ENCODE results near the gene PBXIP1.
"Not testable (repeated sequence)": the region's sequence is repeated elsewhere in the genome, so short reads cannot be mapped to it uniquely, and the experiment has no call there.

PBXIP1 gene

DNA sequence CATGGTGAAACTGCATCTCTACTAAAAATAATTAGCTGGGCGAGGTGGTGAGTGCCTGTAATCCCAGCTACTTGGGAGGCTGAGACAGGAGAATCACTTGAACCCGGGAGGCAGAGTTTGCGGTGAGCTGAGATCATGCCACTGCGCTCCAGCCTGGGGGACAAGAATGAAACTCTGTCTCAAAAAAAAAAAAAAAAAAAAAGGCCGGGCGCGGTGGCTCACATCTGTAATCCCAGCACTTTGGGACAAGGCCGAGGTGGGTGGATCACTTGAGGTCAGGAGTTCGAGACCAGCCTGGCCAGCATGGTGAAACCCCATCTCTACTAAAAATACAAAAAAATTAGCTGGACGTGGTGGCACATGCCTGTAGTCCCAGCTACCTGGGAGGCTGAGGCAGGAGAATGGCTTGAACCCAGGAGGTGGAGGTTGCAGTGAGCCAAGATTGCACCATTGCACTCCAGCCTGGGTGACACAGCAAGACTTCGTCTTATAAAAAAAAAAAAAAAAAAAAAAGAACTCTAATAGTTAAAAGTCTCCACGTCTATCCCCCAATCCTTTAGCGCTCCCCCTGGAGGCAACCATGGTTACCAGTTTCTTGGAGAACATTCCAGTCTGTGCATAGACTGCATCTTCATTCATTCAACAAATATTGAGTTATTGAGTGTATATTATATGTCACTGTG lies 39.5 kb upstream of the PBXIP1 start:
- peak; percentile 77 for DNase-seq
- in situ Hi-C loops (cut with HindIII; ENCODE audit: low pct_ligation_motif_present, low sequenced_read_pairs); H3K36me3 ChIP-seq (replicated peaks); H3K27ac ChIP-seq; H3K27me3 ChIP-seq (replicated peaks); H3K4me3 ChIP-seq (ENCODE audit: low read depth, low read length): not testable (repeated sequence)
- TF ChIP-seq CTCF (IDR thresholded peaks at IDR 0.05; ENCODE audit: low read depth, low read length, missing control alignments), result peak; percentile 64

DNA sequence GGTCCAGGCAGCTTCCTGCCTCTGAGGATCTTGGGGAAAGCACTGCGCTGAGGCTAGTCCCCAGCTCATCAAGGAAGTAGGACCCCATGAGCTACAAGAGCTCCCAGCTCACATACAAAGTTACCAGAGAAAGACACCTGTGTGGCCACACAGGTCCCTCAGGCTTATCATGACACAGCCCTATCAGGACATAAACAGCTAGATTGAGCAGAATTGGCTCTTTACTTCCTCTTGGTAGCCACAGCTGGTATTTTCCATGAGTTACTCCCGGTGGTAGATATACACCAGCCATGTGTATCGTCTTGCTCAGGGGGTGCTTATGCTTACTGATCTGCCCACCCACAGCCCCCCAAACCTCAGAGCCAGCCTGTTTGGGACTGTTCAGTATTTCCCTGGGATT lies 38.7 kb upstream of the PBXIP1 start:
- in situ Hi-C loops (cut with HindIII; ENCODE audit: low pct_ligation_motif_present, low sequenced_read_pairs), result no loop called here
- Histone ChIP-seq H3K36me3 (replicated peaks) (peaks cover 14% of the 10 kb centered on the region), H3K4me3 (ENCODE audit: low read depth, low read length) (no peak overlapping the region), H3K27ac (no peak overlapping the region), H3K27me3 (replicated peaks) (no peaks in the 10 kb centered on the region)
- TF ChIP-seq CTCF (IDR thresholded peaks at IDR 0.05; ENCODE audit: low read depth, low read length, missing control alignments), result no peak
- DNase-seq, result no peak

GRCh38 chr1:154994269-154994587 lies 38.3 kb upstream of the PBXIP1 start:
- H3K36me3 ChIP-seq (replicated peaks), result peaks cover 14% of the 10 kb centered on the region
- H3K27ac ChIP-seq, result no peak overlapping the region
- in situ Hi-C loops (cut with HindIII; ENCODE audit: low pct_ligation_motif_present, low sequenced_read_pairs), result no loop called here
- no peak for DNase-seq
- H3K27me3 ChIP-seq (replicated peaks), result no peaks in the 10 kb centered on the region
- no peak overlapping the region for H3K4me3 ChIP-seq (ENCODE audit: low read depth, low read length)
- no peak for TF ChIP-seq CTCF (IDR thresholded peaks at IDR 0.05; ENCODE audit: low read depth, low read length, missing control alignments)

DNA sequence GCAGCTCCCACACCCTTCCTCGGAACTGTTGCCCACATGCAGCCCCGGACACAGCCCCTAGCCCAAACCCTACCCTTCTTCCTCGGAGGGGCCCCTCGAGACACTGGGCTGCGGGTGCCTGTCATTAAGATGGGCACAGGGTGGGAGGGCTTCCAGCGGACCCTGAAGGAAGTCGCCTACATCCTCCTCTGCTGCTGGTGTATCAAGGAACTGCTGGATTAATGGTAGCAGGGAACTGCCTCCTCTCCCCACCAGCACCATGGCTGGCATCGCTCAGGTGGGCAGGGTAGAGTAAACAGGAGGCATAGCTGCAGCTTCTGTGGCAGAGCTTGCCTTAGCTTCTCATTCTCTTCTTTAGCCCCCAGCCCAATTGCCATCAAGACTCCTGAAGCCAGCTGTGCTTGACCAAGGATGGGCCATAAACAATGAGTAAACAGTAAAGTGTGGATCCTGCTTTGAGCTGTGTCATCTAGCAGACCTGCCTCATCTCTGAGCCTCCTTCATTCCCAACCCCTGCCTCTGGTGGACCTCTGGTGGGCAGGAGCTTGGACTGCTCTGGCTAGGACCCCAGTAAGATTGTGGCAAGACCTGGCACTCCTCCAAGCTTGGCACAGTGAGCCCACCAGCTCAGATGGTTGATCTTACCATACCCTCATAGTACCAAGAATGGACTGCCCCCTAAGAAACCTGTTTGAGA lies 37.8 kb upstream of the PBXIP1 start, which contains the start of gene LENEP:
Gene LENEP (plus strand): TSS at position 15 of the 697 bp plus-strand sequence. CDS start 22 bp downstream, at position 37.
- TF ChIP-seq CTCF (IDR thresholded peaks at IDR 0.05; ENCODE audit: low read depth, low read length, missing control alignments), result no peak
- peaks cover 17% of the 10 kb centered on the region for H3K36me3 ChIP-seq (replicated peaks)
- H3K27me3 ChIP-seq (replicated peaks), result no peaks in the 10 kb centered on the region
- no peak within 1 kb of the TSS for H3K4me3 ChIP-seq (ENCODE audit: low read depth, low read length)
- H3K27ac ChIP-seq, result peak within 1 kb of the TSS; percentile 46
- no peak for DNase-seq
- in situ Hi-C loops (cut with HindIII; ENCODE audit: low pct_ligation_motif_present, low sequenced_read_pairs), result no loop called here

GRCh38 chr1:154992721-154993571 lies 37.0 kb upstream of the PBXIP1 start:
- DNase-seq, result peak; percentile 40
- Histone ChIP-seq H3K27ac (peak overlapping the region; percentile 46), H3K36me3 (replicated peaks) (peaks cover 25% of the 10 kb centered on the region), H3K27me3 (replicated peaks) (no peaks in the 10 kb centered on the region), H3K4me3 (ENCODE audit: low read depth, low read length) (no peak overlapping the region)
- TF ChIP-seq CTCF (IDR thresholded peaks at IDR 0.05; ENCODE audit: low read depth, low read length, missing control alignments), result peak; percentile 47
- in situ Hi-C loops (cut with HindIII; ENCODE audit: low pct_ligation_motif_present, low sequenced_read_pairs), result no loop called here

All from brain microvascular endothelial cell (primary cell).